GM18505 (cell line): Measurements from ENCODE around the gene FIGN.

Experiments used
- ATAC-seq: cut with Tn5 transposase; IDR thresholded peaks from one replicate; pipeline ENCODE4 v1.9.1; 2021; ENCODE audit not compliant: unreplicated experiment
- POLR2A ChIP-seq: IDR thresholded peaks from 4 replicates; pipeline ENCODE4 v1.6.1; 2011; ENCODE audit warnings: borderline replicate concordance; ENCODE audit not compliant: insufficient read depth, insufficient read length; ENCODE audit errors: extremely low read depth

Gene FIGN

GRCh38 chr2:163701399-163702195, 34.2 kb downstream of the FIGN start:
- no peak for TF ChIP-seq POLR2A
- ATAC-seq = no peak

GRCh38 chr2:163698857-163699256, 37.0 kb downstream of the FIGN start:
- TF ChIP-seq POLR2A = no peak
- no peak for ATAC-seq

- ATAC-seq = no peak
- TF ChIP-seq POLR2A = no peak
These were observed 37.8 kb downstream of the FIGN start for GRCh38 chr2:163697846-163698637.

GRCh38 chr2:163697429-163697828, 38.4 kb downstream of the FIGN start:
- no peak for ATAC-seq
- no peak for TF ChIP-seq POLR2A

- no peak for TF ChIP-seq POLR2A
- ATAC-seq = no peak
These were observed 42.3 kb downstream of the FIGN start for GRCh38 chr2:163693484-163693883.

- ATAC-seq = no peak
- no peak for TF ChIP-seq POLR2A
These were observed 43.0 kb downstream of the FIGN start for GRCh38 chr2:163692611-163693482.

- TF ChIP-seq POLR2A = no peak
- no peak for ATAC-seq
These were observed 43.7 kb downstream of the FIGN start for GRCh38 chr2:163692081-163692480.

GRCh38 chr2:163690896-163691295, 44.9 kb downstream of the FIGN start:
- no peak for TF ChIP-seq POLR2A

GRCh38 chr2:163687217-163687616, 48.6 kb downstream of the FIGN start:
- no peak for ATAC-seq
- no peak for TF ChIP-seq POLR2A

More at GRCh38 chr2:163690896-163691295, 44.9 kb downstream of the FIGN start:
- no peak for ATAC-seq

- TF ChIP-seq POLR2A = no peak
- no peak for ATAC-seq
These were observed 49.5 kb downstream of the FIGN start for GRCh38 chr2:163686289-163686688.

GRCh38 chr2:163682695-163683094, 53.1 kb downstream of the FIGN start:
- ATAC-seq = no peak
- TF ChIP-seq POLR2A = no peak

- no peak for ATAC-seq
- no peak for TF ChIP-seq POLR2A
These were observed 54.1 kb downstream of the FIGN start for GRCh38 chr2:163681745-163682144.

- no peak for ATAC-seq
- TF ChIP-seq POLR2A = no peak
These were observed 60.4 kb downstream of the FIGN start for GRCh38 chr2:163675388-163675787.
